LNCAP (cell line): Measurements from ENCODE around the gene ZBTB20.

Source experiments
- CTCF ChIP-seq: fragments of 450-650 bp; IDR thresholded peaks from 2 replicates; pipeline ENCODE4 v1.5.1; 2017; ENCODE audit warnings: mild to moderate bottlenecking

Gene ZBTB20

GRCh38 chr3:114471478-114471877 is 675.6 kb downstream of the ZBTB20 start:
- TF ChIP-seq CTCF, result no peak

GRCh38 chr3:114469070-114469469 is 678.0 kb downstream of the ZBTB20 start:
- TF ChIP-seq CTCF, result no peak

- TF ChIP-seq CTCF, result no peak
Observed at GRCh38 chr3:114466816-114467215, 680.3 kb downstream of the ZBTB20 start.

GRCh38 chr3:114466251-114466650 is 680.8 kb downstream of the ZBTB20 start:
- TF ChIP-seq CTCF, result no peak

GRCh38 chr3:114464548-114464947 is 682.5 kb downstream of the ZBTB20 start:
- TF ChIP-seq CTCF, result no peak

GRCh38 chr3:114462750-114463149 is 684.3 kb downstream of the ZBTB20 start:
- TF ChIP-seq CTCF, result no peak

GRCh38 chr3:114460459-114460858 is 686.6 kb downstream of the ZBTB20 start:
- TF ChIP-seq CTCF, result no peak

GRCh38 chr3:114456742-114457141 is 690.3 kb downstream of the ZBTB20 start:
- TF ChIP-seq CTCF, result no peak
